ENCODE data around the gene CARHSP1. TPM values are rescaled to one million over a fixed set of nuclear protein-coding genes. Genes with fewer than 3 reads are reported as not detected.
A peak's percentile ranks its signal among the peaks of the same experiment; 100 is the strongest.

Gene CARHSP1
- polyA plus RNA-seq, 4 donors = 51.6 to 103 (median 88.8) TPM

DNA sequence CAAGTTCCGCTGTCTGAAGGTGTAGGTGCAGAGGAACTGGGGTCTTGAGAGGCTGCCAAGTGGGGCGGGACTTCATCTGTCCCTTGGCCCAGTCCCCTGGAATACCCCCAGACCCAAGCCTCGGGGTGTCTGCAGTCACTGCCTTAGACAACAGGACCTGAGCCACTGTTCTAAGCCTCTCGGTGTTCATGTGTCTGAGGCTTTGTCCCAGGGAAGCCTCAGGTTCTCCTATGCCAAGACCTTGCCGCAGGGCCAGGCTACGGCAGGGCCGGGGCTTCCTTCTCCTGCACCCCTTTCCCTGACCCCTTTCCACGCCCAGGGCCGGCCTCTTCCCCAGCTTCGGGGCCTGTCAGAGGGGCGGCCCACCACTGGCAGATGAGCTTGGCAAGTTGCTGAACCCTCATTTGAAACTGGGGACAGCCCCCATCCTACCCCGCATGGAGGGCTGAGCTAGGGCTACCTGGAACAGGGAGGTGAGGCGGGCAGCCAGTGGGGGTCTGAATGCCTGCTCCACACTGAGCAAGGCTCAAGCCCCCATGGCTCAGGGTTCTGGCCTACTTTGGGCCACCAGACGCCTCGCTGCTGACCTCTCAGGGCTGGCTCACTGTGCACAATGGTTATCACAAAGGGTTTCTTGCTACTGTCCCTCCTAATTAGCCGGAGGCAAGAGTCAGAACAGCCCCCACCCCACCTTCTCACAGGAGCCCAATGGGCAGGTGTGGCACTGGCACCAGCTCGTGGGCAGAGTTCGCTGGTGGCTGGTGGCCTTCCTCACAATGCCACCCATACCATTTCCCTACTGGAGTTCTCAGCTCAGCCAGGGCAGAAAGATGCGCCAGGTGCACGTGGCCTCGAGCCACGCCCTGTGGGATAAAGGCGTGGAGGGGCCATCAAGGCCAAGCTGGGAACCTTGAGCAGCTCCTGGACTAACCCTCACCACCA, 20.4 kb upstream of the CARHSP1 start:
- Histone ChIP-seq H3K27me3 (ENCODE audit: control insufficient read depth in 3 of 3, insufficient read depth in 3 of 3, low read length in 3 of 3) (no peaks in the 10 kb centered on the region), H3K4me1 (ENCODE audit: control insufficient read depth in 3 of 3, insufficient read depth in 2 of 3, low read depth in 1 of 3, low read length in 2 of 3) (peaks cover 3 to 26% (median 5%) of the 10 kb centered on the region in 3 donors), H3K36me3 (ENCODE audit: control insufficient read depth in 3 of 3, insufficient read depth in 2 of 3, low read depth in 1 of 3, low read length in 3 of 3) (peaks cover 3 to 64% (median 10%) of the 10 kb centered on the region in 3 donors), H3K27ac (ENCODE audit: low read depth in 1 of 3, low read length in 2 of 3) (no peak overlapping the region), H3K9me3 (ENCODE audit: control insufficient read depth in 2 of 2, insufficient read depth in 1 of 2, low read depth in 1 of 2, low read length in 1 of 2) (no peaks in the 10 kb centered on the region), H3K4me3 (ENCODE audit: low read depth in 1 of 3, low read length in 3 of 3) (no peak overlapping the region)
- WGBS, 3 donors = 63 to 79% (median 74%) methylated on average over 22 to 23 of the region's 23 CpGs
- peak in 1 of 2 donors; percentile 45 for DNase-seq
- no peak for FAIRE-seq

DNA sequence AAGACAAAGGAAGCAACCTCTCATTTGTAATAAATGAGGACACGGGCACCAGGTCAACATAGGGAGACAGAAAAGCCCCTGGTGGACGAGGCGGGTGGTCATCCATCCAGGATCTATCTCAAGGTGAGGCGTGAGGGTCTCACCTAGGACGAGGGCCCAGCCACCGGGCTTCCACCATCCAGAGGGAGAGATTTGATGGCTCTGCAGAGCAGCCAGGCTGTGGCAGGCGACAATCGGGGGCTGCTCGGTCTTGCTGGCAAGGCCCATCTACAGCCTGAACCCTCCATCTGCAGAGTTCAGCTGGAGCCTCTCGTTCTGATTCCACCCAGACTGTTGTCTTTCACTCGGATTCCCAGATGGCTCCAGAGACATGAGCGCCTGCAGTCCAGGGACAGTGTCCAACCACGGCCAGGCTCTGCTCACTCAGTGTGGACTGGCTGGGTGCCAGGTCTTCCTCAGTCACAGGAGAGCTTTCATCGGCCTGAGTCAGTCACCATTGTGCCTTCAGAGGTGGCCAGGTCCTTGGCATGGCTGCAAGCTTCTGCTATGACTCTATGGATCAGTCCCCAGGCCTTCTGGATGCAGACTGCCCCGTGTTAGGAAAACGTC, 19.2 kb upstream of the CARHSP1 start:
- FAIRE-seq (no peak), DNase-seq (no peak)
- H3K27me3 ChIP-seq (ENCODE audit: control insufficient read depth in 3 of 3, insufficient read depth in 3 of 3, low read length in 3 of 3) = no peaks in the 10 kb centered on the region
- WGBS, 3 donors = 73 to 82% (median 80%) methylated on average over 16 of the region's 16 CpGs
- H3K4me3 ChIP-seq (ENCODE audit: low read depth in 1 of 3, low read length in 3 of 3) = no peak overlapping the region
- peaks cover 0 to 56% (median 4%) of the 10 kb centered on the region in 3 donors for H3K36me3 ChIP-seq (ENCODE audit: control insufficient read depth in 3 of 3, insufficient read depth in 2 of 3, low read depth in 1 of 3, low read length in 3 of 3)
- H3K9me3 ChIP-seq (ENCODE audit: control insufficient read depth in 2 of 2, insufficient read depth in 1 of 2, low read depth in 1 of 2, low read length in 1 of 2) = no peaks in the 10 kb centered on the region
- peaks cover 3 to 34% (median 5%) of the 10 kb centered on the region in 3 donors for H3K4me1 ChIP-seq (ENCODE audit: control insufficient read depth in 3 of 3, insufficient read depth in 2 of 3, low read depth in 1 of 3, low read length in 2 of 3)
- no peak overlapping the region for H3K27ac ChIP-seq (ENCODE audit: low read depth in 1 of 3, low read length in 2 of 3)

DNA sequence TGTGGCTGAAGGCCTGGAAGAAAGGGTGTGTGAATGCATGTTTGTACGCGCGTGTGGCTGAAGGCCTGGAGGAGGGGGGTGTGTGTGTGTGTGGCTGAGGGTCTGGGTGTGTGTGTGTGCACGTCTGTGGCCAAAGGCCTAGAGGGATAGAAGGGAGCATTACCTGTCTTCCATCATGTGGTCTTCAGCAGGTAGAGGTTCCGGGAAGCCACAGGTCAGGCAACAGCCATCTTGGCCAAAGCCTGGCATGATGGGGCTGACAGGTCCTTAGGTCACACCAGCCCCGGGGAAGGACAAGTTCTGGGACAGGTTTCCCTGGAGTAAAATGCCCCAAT, 18.6 kb upstream of the CARHSP1 start:
- 87 to 93% (median 91%) methylated on average over 6 of the region's 6 CpGs for WGBS, 3 donors
- Histone ChIP-seq H3K4me3 (ENCODE audit: low read depth in 1 of 3, low read length in 3 of 3) (no peak overlapping the region), H3K4me1 (ENCODE audit: control insufficient read depth in 3 of 3, insufficient read depth in 2 of 3, low read depth in 1 of 3, low read length in 2 of 3) (peaks cover 3 to 38% (median 5%) of the 10 kb centered on the region in 3 donors), H3K27ac (ENCODE audit: low read depth in 1 of 3, low read length in 2 of 3) (no peak overlapping the region), H3K27me3 (ENCODE audit: control insufficient read depth in 3 of 3, insufficient read depth in 3 of 3, low read length in 3 of 3) (no peaks in the 10 kb centered on the region), H3K36me3 (ENCODE audit: control insufficient read depth in 3 of 3, insufficient read depth in 2 of 3, low read depth in 1 of 3, low read length in 3 of 3) (peaks cover 0 to 57% (median 4%) of the 10 kb centered on the region in 3 donors), H3K9me3 (ENCODE audit: control insufficient read depth in 2 of 2, insufficient read depth in 1 of 2, low read depth in 1 of 2, low read length in 1 of 2) (no peaks in the 10 kb centered on the region)
- no peak for FAIRE-seq
- no peak for DNase-seq

DNA sequence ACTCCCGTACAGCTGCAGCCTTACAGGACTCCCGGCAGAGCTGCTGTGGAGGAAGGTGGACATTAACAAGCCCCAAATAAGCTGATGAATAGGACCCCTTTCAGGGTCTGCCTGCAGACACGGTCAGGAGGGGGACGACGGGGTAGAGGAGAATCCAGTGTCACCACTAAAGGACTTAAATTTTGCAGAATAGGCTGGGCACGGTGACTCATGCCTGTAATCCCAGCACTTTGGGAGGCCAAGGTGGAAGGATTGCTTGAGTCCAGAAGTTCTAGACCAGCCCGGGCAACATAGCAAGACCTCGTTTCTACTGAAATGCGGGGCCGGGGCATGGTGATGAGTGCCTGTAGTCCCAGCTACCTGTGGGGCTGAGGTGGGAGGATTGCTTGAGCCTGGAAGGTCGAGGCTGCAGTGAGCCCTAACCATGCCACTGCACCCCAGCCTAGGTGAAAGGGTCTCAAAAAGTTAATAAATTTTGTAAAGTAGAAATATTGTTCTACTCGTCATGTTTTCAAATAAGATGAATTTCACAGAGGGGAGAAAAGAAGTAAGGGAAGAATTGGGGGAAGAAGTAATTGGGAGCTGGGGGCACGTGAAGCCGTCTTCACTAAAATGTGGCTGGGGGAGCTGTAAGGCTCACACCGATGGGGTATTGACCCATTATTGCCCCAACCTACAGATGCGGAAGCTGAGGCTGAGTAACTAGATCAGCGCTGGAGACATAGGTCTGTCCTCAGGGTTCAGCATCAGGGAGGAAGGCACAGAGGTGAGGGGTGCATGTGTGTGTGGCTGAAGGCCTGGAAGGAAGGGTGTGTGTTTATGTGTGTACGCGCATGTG, 18.0 kb upstream of the CARHSP1 start:
- 55 to 69% (median 63%) methylated on average over 19 of the region's 19 CpGs for whole genome bisulfite sequencing, 3 donors
- H3K4me3 ChIP-seq (ENCODE audit: low read depth in 1 of 3, low read length in 3 of 3) = peak overlapping the region in 1 of 3 donors; percentile 8
- peak overlapping the region in 1 of 3 donors; percentile 93 for H3K27ac ChIP-seq (ENCODE audit: low read depth in 1 of 3, low read length in 2 of 3)
- H3K4me1 ChIP-seq (ENCODE audit: control insufficient read depth in 3 of 3, insufficient read depth in 2 of 3, low read depth in 1 of 3, low read length in 2 of 3) = peaks cover 3 to 43% (median 5%) of the 10 kb centered on the region in 3 donors
- peaks cover 0 to 52% (median 4%) of the 10 kb centered on the region in 3 donors for H3K36me3 ChIP-seq (ENCODE audit: control insufficient read depth in 3 of 3, insufficient read depth in 2 of 3, low read depth in 1 of 3, low read length in 3 of 3)
- DNase-seq (no peak), FAIRE-seq (no peak)
- H3K9me3 ChIP-seq (ENCODE audit: control insufficient read depth in 2 of 2, insufficient read depth in 1 of 2, low read depth in 1 of 2, low read length in 1 of 2) = no peaks in the 10 kb centered on the region
- no peaks in the 10 kb centered on the region for H3K27me3 ChIP-seq (ENCODE audit: control insufficient read depth in 3 of 3, insufficient read depth in 3 of 3, low read length in 3 of 3)

DNA sequence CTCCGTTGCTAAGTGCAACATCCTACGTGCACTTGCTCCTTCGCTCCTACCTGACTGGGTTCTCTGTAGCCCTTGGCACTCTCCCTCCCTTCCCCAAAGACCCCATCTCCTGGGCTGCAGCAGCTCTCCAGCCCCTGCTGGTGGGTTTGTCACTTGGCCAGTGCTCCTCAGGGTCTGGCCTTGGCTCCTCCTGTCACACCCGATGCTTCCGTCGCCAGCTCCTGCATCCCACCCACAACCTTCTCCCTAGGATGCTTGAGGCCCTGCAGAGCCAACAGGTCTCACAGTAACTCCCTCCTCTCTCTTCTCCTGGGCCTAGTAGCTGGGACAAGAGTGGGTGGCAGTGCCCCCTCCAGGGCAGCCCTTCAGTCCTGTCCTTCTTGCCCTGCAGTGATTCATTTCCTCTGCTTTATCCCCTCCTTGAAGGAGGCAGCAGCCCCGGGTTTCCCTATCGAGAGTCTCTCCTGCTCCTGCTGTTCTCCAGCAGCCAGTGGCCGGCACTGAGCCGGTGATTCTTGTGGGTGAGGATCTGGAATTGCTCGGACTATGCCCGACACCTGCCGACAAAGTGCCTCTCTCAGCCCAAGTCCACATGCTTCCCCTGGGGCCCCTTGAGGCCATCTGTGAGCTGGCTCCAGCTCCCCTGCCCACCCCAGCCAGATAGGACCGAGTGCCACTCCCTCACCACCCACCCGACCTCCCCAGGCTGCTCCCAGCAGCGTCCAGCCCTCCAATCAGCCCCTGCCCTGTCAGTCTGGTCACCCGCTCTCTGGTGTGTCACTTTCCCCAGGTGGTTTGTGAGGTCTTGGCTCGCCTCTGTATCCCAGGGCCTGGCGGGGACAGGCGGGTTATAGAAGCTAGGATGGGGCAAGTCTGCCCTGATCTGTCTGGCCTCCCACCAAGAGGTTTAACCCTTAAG, 17.1 kb upstream of the CARHSP1 start:
- no peaks in the 10 kb centered on the region for H3K27me3 ChIP-seq (ENCODE audit: control insufficient read depth in 3 of 3, insufficient read depth in 3 of 3, low read length in 3 of 3)
- H3K4me1 ChIP-seq (ENCODE audit: control insufficient read depth in 3 of 3, insufficient read depth in 2 of 3, low read depth in 1 of 3, low read length in 2 of 3) = peaks cover 3 to 49% (median 5%) of the 10 kb centered on the region in 3 donors
- DNase-seq (peak; percentile 73 to 93), FAIRE-seq (no peak)
- peak overlapping the region in 1 of 3 donors; percentile 93 for H3K27ac ChIP-seq (ENCODE audit: low read depth in 1 of 3, low read length in 2 of 3)
- 7 to 14% (median 12%) methylated on average over 19 to 20 of the region's 20 CpGs for WGBS, 3 donors
- peaks cover 0 to 43% (median 4%) of the 10 kb centered on the region in 3 donors for H3K36me3 ChIP-seq (ENCODE audit: control insufficient read depth in 3 of 3, insufficient read depth in 2 of 3, low read depth in 1 of 3, low read length in 3 of 3)
- H3K4me3 ChIP-seq (ENCODE audit: low read depth in 1 of 3, low read length in 3 of 3) = peak overlapping the region in 1 of 3 donors; percentile 32
- H3K9me3 ChIP-seq (ENCODE audit: control insufficient read depth in 2 of 2, insufficient read depth in 1 of 2, low read depth in 1 of 2, low read length in 1 of 2) = no peaks in the 10 kb centered on the region

- 87 to 90% (median 90%) methylated on average over 17 of the region's 17 CpGs for WGBS, 3 donors
- DNase-seq (no peak), FAIRE-seq (no peak)
- peak overlapping the region in 1 of 3 donors; percentile 72 for H3K27ac ChIP-seq (ENCODE audit: low read depth in 1 of 3, low read length in 2 of 3)
- no peaks in the 10 kb centered on the region for H3K27me3 ChIP-seq (ENCODE audit: control insufficient read depth in 3 of 3, insufficient read depth in 3 of 3, low read length in 3 of 3)
- H3K4me1 ChIP-seq (ENCODE audit: control insufficient read depth in 3 of 3, insufficient read depth in 2 of 3, low read depth in 1 of 3, low read length in 2 of 3) = peaks cover 3 to 63% (median 5%) of the 10 kb centered on the region in 3 donors
- no peaks in the 10 kb centered on the region for H3K9me3 ChIP-seq (ENCODE audit: control insufficient read depth in 2 of 2, insufficient read depth in 1 of 2, low read depth in 1 of 2, low read length in 1 of 2)
- peaks cover 0 to 15% (median 0%) of the 10 kb centered on the region in 3 donors for H3K36me3 ChIP-seq (ENCODE audit: control insufficient read depth in 3 of 3, insufficient read depth in 2 of 3, low read depth in 1 of 3, low read length in 3 of 3)
- no peak overlapping the region for H3K4me3 ChIP-seq (ENCODE audit: low read depth in 1 of 3, low read length in 3 of 3)
These were observed 14.0 kb upstream of the CARHSP1 start for GRCh38 chr16:8882725-8883377.

- peaks cover 3 to 63% (median 5%) of the 10 kb centered on the region in 3 donors for H3K4me1 ChIP-seq (ENCODE audit: control insufficient read depth in 3 of 3, insufficient read depth in 2 of 3, low read depth in 1 of 3, low read length in 2 of 3)
- no peaks in the 10 kb centered on the region for H3K9me3 ChIP-seq (ENCODE audit: control insufficient read depth in 2 of 2, insufficient read depth in 1 of 2, low read depth in 1 of 2, low read length in 1 of 2)
- peaks cover 0 to 10% (median 0%) of the 10 kb centered on the region in 3 donors for H3K36me3 ChIP-seq (ENCODE audit: control insufficient read depth in 3 of 3, insufficient read depth in 2 of 3, low read depth in 1 of 3, low read length in 3 of 3)
- no peak for FAIRE-seq
- peak within 1 kb of the TSS in 1 of 3 donors; percentile 72 for H3K27ac ChIP-seq (ENCODE audit: low read depth in 1 of 3, low read length in 2 of 3)
- no peak within 1 kb of the TSS for H3K4me3 ChIP-seq (ENCODE audit: low read depth in 1 of 3, low read length in 3 of 3)
- H3K27me3 ChIP-seq (ENCODE audit: control insufficient read depth in 3 of 3, insufficient read depth in 3 of 3, low read length in 3 of 3) = no peaks in the 10 kb centered on the region
- WGBS, 3 donors = 73 to 76% (median 75%) methylated on average over 10 of the region's 10 CpGs
- no peak for DNase-seq
These were observed 13.3 kb upstream of the CARHSP1 start, which contains the start of gene LITAFD for GRCh38 chr16:8882041-8882617. Gene LITAFD (plus strand): TSS chr16:8882351. CDS start chr16:8884356, 2,005 bp downstream.
